HG03196 (cell line): ENCODE measurements around the gene BLMH.

Experiments
- ATAC-seq: cut with Tn5 transposase; IDR thresholded peaks from one replicate; pipeline ENCODE4 v1.9.1; 2021; ENCODE audit not compliant: unreplicated experiment

BLMH gene

DNA sequence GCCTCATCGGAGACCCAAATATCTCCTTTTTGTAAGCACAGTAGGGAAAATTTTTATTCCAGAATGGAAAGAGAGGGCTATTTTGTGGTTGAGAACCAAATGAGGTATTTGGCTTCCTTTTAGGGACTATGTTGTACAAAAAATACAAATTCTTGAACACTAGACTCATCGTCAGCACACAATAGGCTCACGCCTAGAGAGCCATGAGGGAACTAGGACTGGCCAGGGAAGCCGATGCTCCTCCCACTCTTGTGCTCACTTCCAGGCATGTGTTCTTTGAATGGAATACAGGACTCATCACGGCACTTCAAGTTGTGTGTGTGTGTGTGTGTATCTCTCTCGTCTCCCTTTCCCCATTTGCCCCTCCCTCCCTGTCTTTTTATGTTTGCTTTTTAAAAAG lies 17.8 kb upstream of the BLMH start:
- no peak for ATAC-seq

DNA sequence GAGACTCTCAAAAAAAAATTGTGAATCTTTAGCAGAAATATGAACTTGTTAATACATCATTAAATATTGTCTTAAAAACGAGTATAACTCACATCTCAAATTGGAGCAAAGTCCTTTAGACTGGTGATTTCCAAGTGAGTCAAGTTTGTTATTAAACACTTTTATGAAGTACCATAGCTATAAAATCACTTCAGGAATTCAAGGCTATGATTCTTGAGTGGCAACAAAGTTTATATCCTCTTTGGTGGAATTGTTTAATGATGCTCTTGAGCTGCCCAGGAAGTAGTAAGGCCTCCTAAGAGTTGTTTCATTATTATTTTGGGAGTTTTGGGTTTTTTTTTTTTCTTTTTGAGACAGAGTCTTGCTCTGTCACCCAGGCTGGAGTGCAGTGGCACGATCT lies 16.7 kb upstream of the BLMH start:
- no peak for ATAC-seq

DNA sequence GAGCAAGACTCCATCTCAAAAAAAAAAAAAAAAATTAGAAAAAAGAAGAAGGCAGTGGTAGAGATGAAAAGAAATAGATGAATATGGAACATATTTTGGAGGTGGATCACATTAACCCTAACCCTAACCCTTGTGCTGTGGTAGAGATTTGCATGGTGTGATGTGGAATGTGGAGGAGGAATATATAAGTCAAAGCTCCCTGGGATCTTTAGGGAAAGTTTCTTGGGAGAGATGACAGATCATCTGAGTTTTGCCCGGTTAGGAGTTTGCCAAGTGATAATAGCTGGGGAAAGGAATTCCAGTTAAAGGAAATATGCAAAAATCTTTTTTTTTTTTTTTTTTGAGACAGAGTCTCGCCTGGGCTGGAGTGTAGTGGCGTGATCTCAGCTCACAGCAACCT lies 13.0 kb upstream of the BLMH start:
- no peak for ATAC-seq

DNA sequence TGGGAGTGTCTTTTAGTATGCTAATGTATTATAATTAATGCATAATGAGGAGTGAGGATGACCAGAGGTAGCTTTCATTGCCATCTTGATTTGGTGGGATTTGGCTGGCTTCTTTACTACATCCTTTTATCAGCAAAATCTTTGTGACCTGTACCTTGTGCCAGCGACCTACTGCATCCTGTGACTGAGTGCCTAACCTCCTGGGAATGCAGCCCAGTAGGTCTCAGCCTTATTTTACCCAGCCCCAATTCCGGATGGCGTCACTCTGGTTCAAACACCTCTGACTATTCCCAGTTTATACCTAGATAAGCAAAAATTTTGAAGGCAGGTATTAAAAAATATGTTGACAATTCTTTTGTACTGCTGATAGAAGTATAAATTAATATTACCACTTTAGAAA lies 10.5 kb upstream of the BLMH start:
- no peak for ATAC-seq

DNA sequence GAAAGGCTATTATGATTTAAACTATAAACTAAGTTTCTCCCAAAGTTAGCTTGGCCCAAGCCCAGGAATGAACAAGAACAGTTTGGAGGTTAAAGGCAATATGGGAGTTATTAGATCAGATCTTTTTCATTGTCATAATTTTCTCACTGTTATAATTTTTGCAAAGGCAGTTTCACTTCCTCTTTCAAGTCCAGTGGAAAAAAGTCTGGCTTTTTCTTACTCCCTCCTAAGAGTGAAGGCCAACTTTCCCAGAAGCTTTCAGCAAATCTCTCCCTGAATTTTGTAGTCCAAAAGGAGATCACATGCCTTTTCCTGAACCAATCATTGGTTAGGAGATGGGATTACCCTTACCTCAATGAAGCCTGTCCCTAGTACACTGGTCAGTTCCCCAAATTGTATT lies 9.1 kb upstream of the BLMH start:
- ATAC-seq: no peak

DNA sequence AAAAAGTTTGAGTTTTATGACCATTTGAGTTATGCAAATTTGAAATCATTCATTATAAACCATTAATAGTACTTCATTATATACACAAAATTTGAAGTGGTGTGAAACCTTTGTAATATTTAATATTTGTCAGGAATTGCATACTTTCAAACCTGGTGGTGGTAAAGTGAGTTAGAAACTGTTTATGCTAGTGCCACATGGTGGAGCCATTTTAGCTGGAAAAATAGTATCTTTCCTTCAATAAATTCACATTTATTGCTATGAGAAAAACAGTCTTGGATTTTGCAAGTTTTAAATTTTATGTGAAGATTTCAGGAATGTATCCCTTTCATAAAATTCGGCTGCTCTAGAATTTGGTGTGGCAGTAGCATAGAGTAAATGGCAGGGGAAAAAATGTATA lies 7.3 kb upstream of the BLMH start:
- no peak for ATAC-seq

DNA sequence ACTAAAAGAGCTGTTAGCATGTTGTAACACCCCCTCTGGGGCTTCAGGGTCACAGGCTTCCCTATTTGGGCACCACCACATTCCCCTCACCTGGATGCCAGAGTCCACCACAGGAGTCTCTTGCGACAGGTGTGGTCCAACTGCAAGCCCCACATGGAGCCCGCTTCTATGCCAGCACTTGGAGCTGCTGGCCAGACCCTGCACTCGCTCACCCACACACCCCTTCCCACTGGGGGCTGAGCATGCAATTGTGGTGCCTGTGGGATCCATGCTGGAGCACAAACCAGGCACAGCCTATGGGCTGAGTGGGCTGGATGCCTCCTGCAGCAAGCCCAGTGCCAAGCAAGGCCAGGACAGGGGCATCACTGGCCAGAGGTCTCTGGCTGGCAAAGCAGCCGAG lies 6.0 kb upstream of the BLMH start:
- no peak for ATAC-seq

DNA sequence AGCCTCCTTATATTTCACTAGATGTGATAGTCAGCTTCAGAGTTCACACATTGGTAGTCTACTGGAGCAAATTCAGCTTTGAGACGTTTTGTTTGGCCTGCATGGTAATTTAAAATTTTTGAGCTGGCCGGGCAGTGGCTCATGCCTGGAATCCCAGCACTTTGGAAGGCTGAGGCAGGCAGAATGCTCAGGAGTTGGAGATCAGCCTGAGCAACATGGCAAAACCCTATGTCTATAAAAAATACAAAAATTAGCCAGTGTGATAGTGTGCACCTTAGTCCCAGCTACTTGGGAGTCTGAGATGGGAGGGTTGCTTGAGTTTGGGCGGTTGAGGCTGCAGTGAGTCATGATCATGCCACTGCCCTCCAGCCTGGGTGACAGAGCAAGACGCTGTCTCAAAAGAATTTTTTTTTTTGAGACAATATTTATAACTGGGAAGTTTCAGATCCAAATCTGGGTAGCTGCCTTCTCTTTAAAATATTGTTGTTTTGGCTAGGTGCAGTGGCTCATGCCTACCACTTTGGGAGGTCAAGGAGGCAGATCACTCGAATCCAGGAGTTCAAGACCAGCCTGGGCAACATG lies 4.8 kb upstream of the BLMH start:
- no peak for ATAC-seq

DNA sequence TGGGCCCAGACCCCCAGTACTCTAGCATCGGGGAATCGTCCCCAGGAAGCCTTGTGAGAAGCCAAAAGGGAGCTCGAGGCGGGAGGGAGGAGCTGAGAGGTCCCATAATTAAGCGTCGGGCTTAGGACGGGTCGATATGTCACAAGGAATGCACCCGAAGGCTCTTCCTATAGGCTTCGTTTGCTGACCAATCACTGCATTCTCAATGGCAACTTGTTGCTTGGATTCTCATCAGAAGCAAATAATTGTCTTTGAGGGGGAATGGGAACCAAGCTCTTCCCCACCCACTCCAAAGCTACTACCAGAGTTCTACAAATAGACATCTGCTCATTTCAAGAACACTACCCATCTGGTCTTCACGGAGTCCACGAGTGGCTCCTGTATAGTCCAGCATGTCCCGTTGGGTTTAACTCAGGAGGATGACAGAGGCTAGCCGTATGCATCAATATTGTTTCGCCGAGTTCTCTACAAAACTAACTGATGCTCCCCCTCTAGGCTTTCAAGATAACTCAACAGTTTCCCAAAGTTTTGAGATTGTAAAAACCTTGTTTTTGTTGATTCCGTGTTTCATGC lies 628 bp upstream of the BLMH start:
- no peak for ATAC-seq

DNA sequence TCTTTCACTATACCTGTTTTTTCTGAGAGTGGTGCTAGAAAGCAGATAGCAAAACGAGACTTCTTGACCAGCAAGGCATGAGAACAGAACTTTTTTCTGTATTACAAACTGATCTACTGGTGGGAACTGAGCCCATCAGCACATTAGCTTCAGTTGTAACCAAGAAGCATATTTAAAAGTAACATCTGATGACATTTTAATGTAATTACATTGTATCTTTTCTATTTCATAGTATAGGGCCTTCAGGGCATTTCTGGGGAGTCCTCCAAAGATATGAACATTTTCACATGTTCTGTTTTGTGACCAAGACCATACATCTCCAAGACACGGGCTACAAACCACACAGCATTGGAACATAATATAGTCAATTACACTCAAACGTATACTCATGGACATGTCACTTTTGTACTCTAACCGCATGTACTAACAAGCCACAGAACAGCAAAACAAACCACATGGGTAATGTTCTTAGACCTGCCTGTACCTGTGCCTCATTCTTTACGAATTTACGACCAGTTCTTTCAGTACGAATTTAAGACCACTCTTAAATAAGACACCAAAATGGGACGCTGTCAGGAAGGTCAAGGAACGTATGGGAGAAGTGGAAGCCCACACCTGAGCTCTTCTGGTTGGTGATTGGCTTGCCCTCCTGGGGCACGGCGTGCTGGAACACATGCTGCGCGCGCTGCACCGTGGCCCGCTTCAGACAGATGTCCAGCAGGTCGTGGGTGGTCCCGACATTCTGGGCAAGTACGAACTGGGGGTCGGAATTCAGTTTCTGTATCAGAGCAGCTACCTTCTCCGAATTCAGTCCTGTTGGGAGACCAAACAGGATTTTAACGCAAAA lies 825 bp downstream of the BLMH start:
- ATAC-seq: peak; percentile 37

DNA sequence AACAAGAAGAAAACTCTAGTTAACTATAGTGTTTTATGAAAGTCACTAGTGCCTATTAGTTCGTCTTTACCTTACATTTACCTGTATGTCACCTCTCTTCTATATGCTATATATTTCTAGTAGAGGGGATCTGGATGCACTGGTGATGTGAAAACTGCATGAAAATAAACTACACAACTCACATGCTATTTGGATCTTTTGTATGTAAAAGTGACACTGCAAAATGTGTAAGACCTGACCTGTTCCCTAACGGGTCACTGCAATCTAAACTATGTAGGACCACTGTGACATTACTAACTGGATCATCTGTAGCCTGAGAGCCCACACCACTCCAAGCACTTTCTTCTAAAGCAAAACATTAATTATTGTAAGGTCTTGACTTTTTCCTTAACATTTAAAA lies 1.7 kb downstream of the BLMH start:
- no peak for ATAC-seq

DNA sequence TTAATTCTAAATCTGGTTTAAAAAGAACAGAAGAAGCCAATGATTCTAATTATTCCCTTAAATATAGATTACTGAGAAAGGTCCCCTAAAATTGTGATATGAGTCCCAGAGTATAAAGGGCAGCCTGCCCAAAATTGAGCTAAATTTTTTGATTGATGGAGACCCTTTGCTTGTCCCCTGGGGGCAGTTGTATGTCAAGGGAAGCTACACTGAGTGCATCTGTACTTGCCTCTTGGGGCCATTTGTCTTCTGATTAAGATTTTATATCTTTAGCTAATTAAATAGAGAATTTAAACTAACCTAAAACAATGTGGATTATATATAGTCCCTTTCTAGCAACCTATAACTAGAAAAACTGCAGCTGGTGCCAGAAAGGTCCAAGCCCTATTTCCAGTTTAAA lies 12.6 kb downstream of the BLMH start:
- ATAC-seq: no peak

DNA sequence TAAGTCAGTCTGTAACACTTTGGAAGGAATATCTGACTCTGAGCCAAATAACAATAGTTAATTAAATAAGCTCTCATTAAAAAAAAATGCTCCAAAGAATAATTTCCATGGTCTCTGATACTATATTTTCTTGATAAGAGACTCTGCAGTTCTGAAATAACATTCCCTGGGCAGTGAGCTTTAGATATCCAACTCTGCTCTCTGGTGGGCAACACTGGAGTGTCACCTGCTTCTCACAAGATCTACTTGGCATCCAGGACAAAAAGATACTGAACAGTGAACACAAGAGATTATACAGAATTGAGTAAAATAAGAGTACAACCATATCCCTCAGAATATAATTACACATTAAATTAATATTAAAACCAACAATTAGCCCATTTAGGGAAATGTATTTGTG lies 13.7 kb downstream of the BLMH start:
- no peak for ATAC-seq

DNA sequence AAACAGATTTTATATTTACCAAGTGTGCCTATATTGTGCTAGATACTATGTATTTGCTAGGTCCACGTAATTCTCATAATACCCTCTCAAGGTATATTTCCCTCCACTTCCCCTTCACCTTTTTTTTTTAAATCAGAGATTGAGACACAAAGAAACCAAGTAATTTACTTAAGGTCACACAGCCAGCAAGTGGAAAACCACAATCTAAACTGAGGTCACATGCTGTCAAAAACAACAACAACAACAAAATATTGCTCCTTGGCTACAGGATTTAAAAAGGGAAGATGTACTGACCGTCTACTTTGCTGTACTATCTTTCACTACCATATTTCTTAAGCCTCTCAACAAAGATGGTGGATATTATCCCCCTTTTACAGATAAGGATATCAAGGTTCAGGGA lies 15.8 kb downstream of the BLMH start:
- no peak for ATAC-seq

DNA sequence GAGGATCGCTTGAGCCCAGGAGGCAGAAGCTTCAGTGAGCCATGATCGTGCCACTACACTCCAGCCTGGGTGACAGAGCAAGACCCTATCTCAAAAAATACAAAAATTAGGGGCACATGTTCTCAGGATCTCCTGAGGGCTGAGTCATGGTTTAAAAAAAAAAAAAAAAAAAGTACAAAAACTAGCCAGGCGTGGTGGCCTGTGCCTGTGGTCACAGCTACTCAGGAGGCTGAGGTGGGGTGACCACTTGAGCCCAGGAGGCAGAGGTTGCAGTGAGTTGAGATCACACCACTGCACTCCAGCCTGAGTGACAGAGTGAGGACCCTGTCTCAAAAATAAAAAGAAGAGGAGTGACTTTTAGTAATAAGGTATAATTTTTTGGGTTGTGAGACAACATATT lies 16.9 kb downstream of the BLMH start:
- ATAC-seq: no peak

DNA sequence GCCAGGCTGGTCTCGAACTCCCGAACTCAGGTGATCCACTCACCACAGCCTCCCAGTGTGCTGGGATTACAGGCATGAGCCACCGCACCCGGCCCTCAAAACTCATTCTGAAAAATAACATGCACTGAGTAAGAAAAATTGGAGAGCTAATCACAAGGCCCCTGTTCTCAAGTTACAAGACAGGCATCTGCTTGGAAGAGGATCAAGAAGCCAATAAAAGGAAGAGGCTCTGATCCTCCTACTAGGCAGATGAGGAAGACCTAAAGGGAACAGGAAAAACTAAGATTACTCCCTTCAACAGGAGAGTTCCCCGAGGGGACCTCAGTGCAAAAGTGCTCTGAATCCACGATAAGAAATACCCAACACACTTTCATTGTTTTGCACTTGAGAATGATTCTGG lies 18.4 kb downstream of the BLMH start:
- ATAC-seq: no peak

DNA sequence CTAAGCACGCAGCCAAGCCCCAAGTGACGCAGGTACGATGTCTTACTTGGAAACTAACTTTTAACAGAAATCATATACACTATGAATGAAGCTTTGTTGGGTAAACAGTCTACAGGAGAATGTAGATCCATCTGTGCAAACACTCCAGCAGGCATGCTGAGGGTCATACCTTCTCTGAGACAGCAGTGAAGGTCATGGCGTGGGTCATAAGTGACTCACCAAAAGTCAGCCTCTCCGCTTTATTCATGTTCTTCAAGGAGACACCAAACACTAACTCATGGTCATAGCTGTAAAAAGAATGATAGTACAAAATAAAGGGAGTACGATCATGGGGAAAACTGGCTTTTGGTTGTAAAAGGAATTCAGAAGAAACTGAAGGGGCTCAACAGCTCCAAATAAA lies 20.6 kb downstream of the BLMH start:
- ATAC-seq: no peak

DNA sequence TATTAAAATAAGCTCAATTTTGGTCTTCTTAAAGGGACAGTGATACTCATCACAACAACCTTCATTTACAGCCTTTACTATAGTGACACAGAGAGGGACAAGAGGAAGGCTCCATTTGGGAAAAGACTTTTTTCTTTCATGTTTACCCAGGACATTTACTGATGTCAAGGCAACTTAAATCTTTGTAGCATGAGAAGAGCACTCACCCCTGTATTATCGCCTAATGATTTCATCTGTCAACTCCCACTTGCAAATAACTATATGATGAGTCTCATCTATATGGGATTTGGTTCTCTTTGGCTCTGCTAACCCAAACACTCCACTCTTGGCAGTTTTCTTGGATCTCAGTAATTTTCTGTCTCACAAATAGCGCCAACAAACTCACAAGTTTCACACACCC lies 24.1 kb downstream of the BLMH start:
- no peak for ATAC-seq

DNA sequence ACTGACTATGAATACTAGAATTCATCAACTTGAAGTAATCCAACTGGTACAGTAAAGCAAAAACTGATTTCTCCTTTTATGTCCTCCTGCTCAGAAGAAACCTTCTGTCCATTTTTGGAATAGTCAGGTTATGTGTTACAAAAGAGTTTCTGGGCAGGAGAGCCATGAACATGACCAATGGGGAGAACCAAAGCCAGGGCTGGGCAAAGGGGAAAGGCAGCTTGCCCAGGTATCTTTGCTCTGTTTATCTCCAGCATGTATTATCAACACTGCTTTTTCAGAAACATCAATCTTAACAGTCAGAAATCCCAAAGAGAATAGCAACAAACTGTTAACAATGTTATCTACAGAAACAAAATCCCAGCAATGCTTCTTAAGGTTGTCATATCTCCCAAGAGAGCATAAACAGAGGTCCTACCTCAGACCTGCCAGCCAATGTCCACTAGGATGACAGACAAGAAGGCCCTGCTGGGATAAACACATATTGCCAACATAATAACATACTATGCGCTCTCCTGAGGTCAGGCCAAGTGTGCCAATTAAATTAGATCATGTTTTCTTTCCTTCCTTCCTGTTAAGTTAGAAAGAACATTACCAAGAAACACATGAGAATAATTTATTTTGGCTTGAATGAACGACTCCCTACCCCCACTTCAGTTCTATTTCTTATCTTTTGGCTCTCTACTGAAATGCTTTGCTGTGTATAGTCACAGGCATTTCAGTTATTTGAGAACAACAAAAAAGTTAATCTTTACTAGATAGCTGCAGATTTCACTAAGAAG lies 28.0 kb downstream of the BLMH start:
- no peak for ATAC-seq

DNA sequence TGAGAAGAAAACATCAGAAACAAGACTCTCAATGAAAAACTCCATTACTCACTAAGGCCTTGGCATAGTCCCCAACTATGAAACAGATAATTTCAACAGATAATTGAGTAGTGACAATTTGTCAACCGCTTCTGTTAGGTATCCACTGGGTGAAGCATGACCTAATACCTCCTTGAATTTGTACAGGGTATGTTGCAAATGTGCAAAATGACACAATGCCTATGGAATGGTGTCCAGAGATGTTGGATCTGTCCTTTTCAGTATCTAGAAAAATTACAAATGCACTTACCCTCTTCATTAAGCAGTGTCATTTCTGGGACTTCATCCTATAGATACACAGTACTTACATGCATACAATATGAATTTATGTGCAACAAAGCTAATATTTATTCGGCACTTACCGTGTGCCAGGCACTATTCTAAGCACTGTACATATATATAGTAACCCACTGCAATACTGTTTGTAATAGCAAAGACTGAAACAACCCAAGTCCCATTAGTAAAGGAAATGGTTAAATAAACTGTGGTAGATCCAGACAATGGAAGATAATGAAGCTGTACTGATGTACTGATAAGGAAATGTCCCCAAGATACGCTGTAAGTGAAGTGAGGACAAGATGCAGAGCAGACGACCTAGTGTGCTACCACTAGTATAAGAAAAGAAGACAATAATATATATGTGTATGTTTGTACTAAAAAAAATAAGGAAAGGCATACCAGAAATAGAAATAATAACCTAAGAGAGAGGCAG lies 34.8 kb downstream of the BLMH start:
- no peak for ATAC-seq

DNA sequence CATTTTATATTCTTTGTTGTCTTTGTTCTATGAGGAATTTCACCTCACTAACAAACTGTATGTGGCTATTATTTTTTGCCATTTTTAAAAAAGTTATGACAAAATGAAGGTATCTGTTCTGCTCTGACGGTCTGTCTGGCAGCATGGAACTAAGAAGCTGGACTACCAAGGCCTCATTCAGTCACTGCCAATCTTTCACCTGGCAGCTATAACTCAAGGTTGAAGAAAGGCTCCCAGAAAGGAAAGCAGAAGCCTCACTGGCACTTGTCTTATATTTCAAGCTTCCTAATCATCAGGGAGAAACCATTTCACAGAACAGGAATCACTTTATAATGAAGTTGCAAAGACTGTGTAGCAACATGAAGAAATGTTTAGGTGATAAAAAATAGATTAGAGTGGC lies 37.6 kb downstream of the BLMH start:
- no peak for ATAC-seq
